DOHH2 (cell line): ENCODE results near the gene NPLOC4.

Experiments
- H3F3A ChIP-seq: fragments of 200-600 bp; sonication (generic), shearing (Covaris generic); 2 replicates; pipeline ENCODE4 v1.6.0; 2016; ENCODE audit warnings: antibody characterized with exemption, mild to moderate bottlenecking; ENCODE audit not compliant: control insufficient read depth, insufficient read depth
- H3K27ac ChIP-seq: fragments of 200-600 bp; sonication (generic); 2 replicates; pipeline ENCODE4 v1.5.1; 2014; ENCODE audit warnings: low read depth, mild to moderate bottlenecking, low read length, moderate library complexity
- H3K27me3 ChIP-seq: fragments of 200-600 bp; sonication (generic); 2 replicates; pipeline ENCODE4 v1.6.1; 2014; ENCODE audit warnings: mild to moderate bottlenecking, low read length, mixed read lengths; ENCODE audit not compliant: control insufficient read depth
- H3K36me3 ChIP-seq: fragments of 200-600 bp; sonication (generic); 2 replicates; pipeline ENCODE4 v1.6.1; 2014; ENCODE audit warnings: mild to moderate bottlenecking, low read length, moderate library complexity, mixed read lengths; ENCODE audit not compliant: control insufficient read depth
- H3K4me1 ChIP-seq: fragments of 200-600 bp; sonication (generic); 2 replicates; pipeline ENCODE4 v1.6.1; 2014; ENCODE audit warnings: mild to moderate bottlenecking, low read length, mixed read lengths; ENCODE audit not compliant: control insufficient read depth
- H3K4me2 ChIP-seq: fragments of 200-600 bp; sonication (generic); 2 replicates; pipeline ENCODE4 v1.6.0; 2014; ENCODE audit warnings: mild to moderate bottlenecking, low read length, moderate library complexity
- H3K4me3 ChIP-seq: fragments of 200-600 bp; sonication (generic); 2 replicates; pipeline ENCODE4 v1.5.1; 2014; ENCODE audit warnings: mild to moderate bottlenecking, low read length, mixed read lengths
- H3K79me2 ChIP-seq: fragments of 200-600 bp; sonication (generic); 2 replicates; pipeline ENCODE4 v1.6.1; 2014; ENCODE audit warnings: mild to moderate bottlenecking, low read length, mixed read lengths; ENCODE audit not compliant: control insufficient read depth
- H3K9me2 ChIP-seq: fragments of 200-600 bp; sonication (generic); replicated peaks from 2 replicates; pipeline ENCODE4 v1.6.1; 2014; ENCODE audit warnings: mild to moderate bottlenecking, low read length, mixed read lengths; ENCODE audit not compliant: control insufficient read depth
- H3K9me3 ChIP-seq: fragments of 200-600 bp; sonication (generic); 2 replicates; pipeline ENCODE4 v1.6.1; 2014; ENCODE audit warnings: antibody characterized with exemption, low read length, mixed read lengths; ENCODE audit not compliant: control insufficient read depth, insufficient read depth
- H4K20me1 ChIP-seq: fragments of 200-600 bp; sonication (generic); 2 replicates; pipeline ENCODE4 v1.6.0; 2014; ENCODE audit warnings: low read depth, mild to moderate bottlenecking, antibody characterized with exemption, low read length, moderate library complexity; ENCODE audit not compliant: control insufficient read depth, insufficient read depth
- CTCF ChIP-seq: fragments of 200-600 bp; sonication (generic); IDR thresholded peaks from one replicate; pipeline ENCODE4 v1.5.1; 2014; ENCODE audit warnings: antibody characterized with exemption, mild to moderate bottlenecking, low read depth, low read length; ENCODE audit not compliant: poor library complexity, severe bottlenecking
- EZH2phosphoT487 ChIP-seq: fragments of 200-600 bp; sonication (generic); IDR thresholded peaks from 2 replicates; pipeline ENCODE4 v1.6.1; 2017; ENCODE audit warnings: borderline replicate concordance, mild to moderate bottlenecking, antibody characterized with exemption, low read length, moderate library complexity, mixed read lengths

Gene NPLOC4

GRCh38 chr17:81651692-81652091 is 14.8 kb upstream of the NPLOC4 start:
- Histone ChIP-seq H3K36me3 (no peaks in the 10 kb centered on the region), H3K79me2 (no peaks in the 10 kb centered on the region), H3K4me1 (peaks cover 16% of the 10 kb centered on the region), H3F3A (no peaks in the 10 kb centered on the region), H3K27me3 (no peaks in the 10 kb centered on the region), H4K20me1 (no peaks in the 10 kb centered on the region), H3K4me3 (no peak overlapping the region), H3K4me2 (no peak overlapping the region), H3K9me2 (no peaks in the 10 kb centered on the region), H3K9me3 (no peaks in the 10 kb centered on the region), H3K27ac (no peak overlapping the region)
- TF ChIP-seq CTCF (no peak), EZH2phosphoT487 (no peak)

GRCh38 chr17:81650951-81651350 is 14.0 kb upstream of the NPLOC4 start:
- H4K20me1 ChIP-seq, result no peaks in the 10 kb centered on the region
- H3K4me1 ChIP-seq, result peaks cover 13% of the 10 kb centered on the region
- no peak for TF ChIP-seq CTCF
- no peak for TF ChIP-seq EZH2phosphoT487
- no peaks in the 10 kb centered on the region for H3K36me3 ChIP-seq
- no peak overlapping the region for H3K4me3 ChIP-seq
- no peaks in the 10 kb centered on the region for H3F3A ChIP-seq
- no peaks in the 10 kb centered on the region for H3K9me2 ChIP-seq
- no peaks in the 10 kb centered on the region for H3K27me3 ChIP-seq
- no peaks in the 10 kb centered on the region for H3K79me2 ChIP-seq
- no peaks in the 10 kb centered on the region for H3K9me3 ChIP-seq
- H3K27ac ChIP-seq, result no peak overlapping the region
- no peak overlapping the region for H3K4me2 ChIP-seq

GRCh38 chr17:81648707-81649085 is 11.8 kb upstream of the NPLOC4 start:
- Histone ChIP-seq H3K4me3 (no peak overlapping the region), H3K36me3 (no peaks in the 10 kb centered on the region), H3K79me2 (no peaks in the 10 kb centered on the region), H3K4me1 (peaks cover 11% of the 10 kb centered on the region), H3K4me2 (no peak overlapping the region), H3K9me2 (no peaks in the 10 kb centered on the region), H3K9me3 (no peaks in the 10 kb centered on the region), H4K20me1 (no peaks in the 10 kb centered on the region), H3F3A (no peaks in the 10 kb centered on the region), H3K27me3 (no peaks in the 10 kb centered on the region), H3K27ac (no peak overlapping the region)
- TF ChIP-seq CTCF (no peak), EZH2phosphoT487 (no peak)
